IPS-11a (cell line): ENCODE results near the gene RASGRF1.

Source experiments
- H3K4me3 ChIP-seq: one replicate; pipeline ENCODE4 v1.5.1; 2013; ENCODE audit warnings: low read depth, low read length, control low read depth

RASGRF1 gene

GRCh38 chr15:78960308-78960707, 130.3 kb downstream of the RASGRF1 start:
- H3K4me3 ChIP-seq = no peak overlapping the region

- H3K4me3 ChIP-seq = no peak overlapping the region
These were observed 131.2 kb downstream of the RASGRF1 start for GRCh38 chr15:78959360-78959759.

GRCh38 chr15:78957416-78958093, 133.0 kb downstream of the RASGRF1 start:
- H3K4me3 ChIP-seq = no peak overlapping the region

GRCh38 chr15:78956937-78957336, 133.6 kb downstream of the RASGRF1 start:
- no peak overlapping the region for H3K4me3 ChIP-seq

GRCh38 chr15:78955355-78955754, 135.2 kb downstream of the RASGRF1 start:
- no peak overlapping the region for H3K4me3 ChIP-seq

- H3K4me3 ChIP-seq = no peak overlapping the region
These were observed 138.7 kb downstream of the RASGRF1 start for GRCh38 chr15:78951841-78952238.

GRCh38 chr15:78950902-78951840, 139.4 kb downstream of the RASGRF1 start:
- no peak overlapping the region for H3K4me3 ChIP-seq

- H3K4me3 ChIP-seq = no peak overlapping the region
These were observed 140.2 kb downstream of the RASGRF1 start for GRCh38 chr15:78950343-78950742.

GRCh38 chr15:78949461-78949860, 141.1 kb downstream of the RASGRF1 start:
- H3K4me3 ChIP-seq = no peak overlapping the region

GRCh38 chr15:78947506-78947905, 143.1 kb downstream of the RASGRF1 start:
- no peak overlapping the region for H3K4me3 ChIP-seq

- H3K4me3 ChIP-seq = no peak overlapping the region
These were observed 144.1 kb downstream of the RASGRF1 start for GRCh38 chr15:78946493-78946892.

- H3K4me3 ChIP-seq = peak within 1 kb of the TSS; percentile 48
These were observed 145.7 kb downstream of the RASGRF1 start, which contains the start of gene CTSH for GRCh38 chr15:78944669-78945407. Gene CTSH (minus strand): TSS chr15:78945046. CDS start chr15:78944981, 65 bp downstream.

- H3K4me3 ChIP-seq = peak overlapping the region; percentile 48
These were observed 146.4 kb downstream of the RASGRF1 start for GRCh38 chr15:78944202-78944625.

GRCh38 chr15:78943692-78944091, 146.9 kb downstream of the RASGRF1 start:
- H3K4me3 ChIP-seq = no peak overlapping the region

- no peak overlapping the region for H3K4me3 ChIP-seq
These were observed 147.8 kb downstream of the RASGRF1 start for GRCh38 chr15:78942741-78943140.

GRCh38 chr15:78938658-78939488, 151.7 kb downstream of the RASGRF1 start:
- no peak overlapping the region for H3K4me3 ChIP-seq

GRCh38 chr15:78937132-78937739, 153.3 kb downstream of the RASGRF1 start:
- no peak overlapping the region for H3K4me3 ChIP-seq

GRCh38 chr15:78934655-78935023, 155.9 kb downstream of the RASGRF1 start:
- no peak overlapping the region for H3K4me3 ChIP-seq

- H3K4me3 ChIP-seq = no peak overlapping the region
These were observed 156.5 kb downstream of the RASGRF1 start for GRCh38 chr15:78933823-78934654.
